Testis (tissue), 2 donors: Measurements from ENCODE around the gene TTLL5.

Experiments
- CTCF ChIP-seq, 3 experiments: fragments of 450-650 bp in 2 of 3; fragments of 200-600 bp in 1 of 3; sonication (generic) in 1 of 3; IDR thresholded peaks; one replicate each; pipeline ENCODE4 v1.5.1; 2016 to 2019; ENCODE audit warnings: antibody characterized with exemption in 3 of 3, mild to moderate bottlenecking in 2 of 3, moderate library complexity in 1 of 3
- POLR2A ChIP-seq: fragments of 450-650 bp; IDR thresholded peaks from one replicate; pipeline ENCODE4 v1.6.1; 2017; ENCODE audit warnings: antibody characterized with exemption, mild to moderate bottlenecking, moderate library complexity

GRCh38 chr14:75720842-75721498, 59.9 kb downstream of the TTLL5 start:
- TF ChIP-seq POLR2A, result no peak
- no peak for TF ChIP-seq CTCF (IDR thresholded peaks at IDR 0.05)
